Measurements from ENCODE around the gene WRAP53. TPM values are rescaled to one million over a fixed set of nuclear protein-coding genes. Genes with fewer than 3 reads are reported as not detected.
A peak's percentile ranks its signal among the peaks of the same experiment; 100 is the strongest.

Gene WRAP53
- total RNA-seq, 4 donors from 2014 or later, result 3.5 to 6.8 (median 4.3) TPM

DNA sequence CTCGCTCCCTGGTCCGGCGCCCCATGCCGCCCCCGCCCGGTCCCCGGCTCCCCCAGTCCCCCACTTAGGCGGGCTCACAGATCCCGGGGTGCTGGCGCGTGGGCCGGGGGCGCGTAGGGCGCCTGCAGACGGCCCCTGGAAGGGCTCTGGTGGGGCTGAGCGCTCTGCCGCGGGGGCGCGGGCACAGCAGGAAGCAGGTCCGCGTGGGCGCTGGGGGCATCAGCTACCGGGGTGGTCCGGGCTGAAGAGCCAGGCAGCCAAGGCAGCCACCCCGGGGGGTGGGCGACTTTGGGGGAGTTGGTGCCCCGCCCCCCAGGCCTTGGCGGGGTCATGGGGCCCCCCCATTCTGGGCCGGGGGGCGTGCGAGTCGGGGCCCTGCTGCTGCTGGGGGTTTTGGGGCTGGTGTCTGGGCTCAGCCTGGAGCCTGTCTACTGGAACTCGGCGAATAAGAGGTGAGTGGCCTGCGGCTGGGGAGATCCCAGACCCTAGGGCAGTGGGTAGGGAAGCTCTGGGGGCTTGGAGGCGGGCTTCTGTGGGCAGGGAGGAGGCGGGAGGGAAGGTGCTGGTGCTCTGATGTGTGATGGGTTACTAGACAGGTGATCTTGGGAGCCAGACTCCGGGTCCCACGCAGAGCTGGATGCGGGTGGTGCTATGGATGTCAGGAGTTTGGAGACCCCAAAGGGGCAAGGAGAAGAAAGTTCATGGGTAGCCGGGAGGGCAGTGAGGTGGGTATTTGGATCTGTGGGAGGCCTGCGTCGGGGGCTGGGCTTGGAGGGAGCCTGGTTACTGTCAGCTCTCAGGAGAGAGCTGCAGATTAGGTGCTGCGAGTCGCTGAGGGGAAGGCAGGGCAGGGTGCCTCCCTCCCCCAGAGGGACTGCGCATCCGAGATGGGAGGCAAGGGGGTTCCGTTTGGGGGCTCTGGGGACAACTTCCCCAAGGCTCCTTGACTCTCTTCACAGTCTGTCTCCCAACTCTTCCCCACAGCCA lies 17.3 kb downstream of the WRAP53 start:
- DNase-seq (ENCODE audit: low spot score) (no peak), ATAC-seq (ENCODE audit: low FRiP score) (peak; percentile 29)
- TF ChIP-seq, protein P1, sequence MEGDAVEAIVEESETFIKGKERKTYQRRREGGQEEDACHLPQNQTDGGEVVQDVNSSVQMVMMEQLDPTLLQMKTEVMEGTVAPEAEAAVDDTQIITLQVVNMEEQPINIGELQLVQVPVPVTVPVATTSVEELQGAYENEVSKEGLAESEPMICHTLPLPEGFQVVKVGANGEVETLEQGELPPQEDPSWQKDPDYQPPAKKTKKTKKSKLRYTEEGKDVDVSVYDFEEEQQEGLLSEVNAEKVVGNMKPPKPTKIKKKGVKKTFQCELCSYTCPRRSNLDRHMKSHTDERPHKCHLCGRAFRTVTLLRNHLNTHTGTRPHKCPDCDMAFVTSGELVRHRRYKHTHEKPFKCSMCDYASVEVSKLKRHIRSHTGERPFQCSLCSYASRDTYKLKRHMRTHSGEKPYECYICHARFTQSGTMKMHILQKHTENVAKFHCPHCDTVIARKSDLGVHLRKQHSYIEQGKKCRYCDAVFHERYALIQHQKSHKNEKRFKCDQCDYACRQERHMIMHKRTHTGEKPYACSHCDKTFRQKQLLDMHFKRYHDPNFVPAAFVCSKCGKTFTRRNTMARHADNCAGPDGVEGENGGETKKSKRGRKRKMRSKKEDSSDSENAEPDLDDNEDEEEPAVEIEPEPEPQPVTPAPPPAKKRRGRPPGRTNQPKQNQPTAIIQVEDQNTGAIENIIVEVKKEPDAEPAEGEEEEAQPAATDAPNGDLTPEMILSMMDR (IDR thresholded peaks at IDR 0.05), result no peak

DNA sequence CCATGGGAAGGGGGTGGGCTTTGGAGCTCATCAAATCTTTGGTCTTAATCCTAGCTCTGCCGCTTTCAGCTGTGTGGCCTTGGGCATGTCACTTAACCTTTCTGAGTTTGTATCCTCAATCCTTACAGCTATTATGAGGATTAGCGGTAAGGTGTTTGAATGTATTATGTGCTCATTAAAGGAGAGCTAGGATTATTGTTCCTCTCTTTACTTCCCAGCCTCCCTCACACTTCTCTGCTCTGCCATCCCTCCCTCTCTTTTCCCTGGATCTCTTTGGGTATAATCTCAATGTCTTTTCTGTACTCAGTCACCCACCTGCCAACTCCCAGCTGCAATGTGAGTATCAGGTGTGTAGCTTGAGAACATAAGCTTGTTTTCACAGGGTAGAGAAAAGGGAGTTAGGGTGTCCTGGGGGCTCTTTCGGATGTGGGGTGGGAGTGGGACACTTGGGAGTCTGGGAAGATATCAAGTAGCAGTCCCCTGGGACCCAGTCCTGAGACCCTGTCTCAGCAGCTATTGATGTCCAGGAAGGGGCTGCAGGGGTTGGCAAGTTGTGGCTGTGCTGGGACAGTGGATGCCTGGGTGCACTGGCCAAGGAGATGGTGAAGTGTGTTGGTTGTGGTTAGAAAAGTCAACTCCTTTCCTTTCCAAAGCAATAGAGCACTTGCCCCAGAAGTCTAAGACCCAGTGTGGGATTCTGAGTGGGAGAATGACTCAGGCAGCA lies 18.5 kb downstream of the WRAP53 start:
- TF ChIP-seq, protein P1 (IDR thresholded peaks at IDR 0.05), result no peak
- no peak for ATAC-seq (ENCODE audit: low FRiP score)
- DNase-seq (ENCODE audit: low spot score), result no peak

DNA sequence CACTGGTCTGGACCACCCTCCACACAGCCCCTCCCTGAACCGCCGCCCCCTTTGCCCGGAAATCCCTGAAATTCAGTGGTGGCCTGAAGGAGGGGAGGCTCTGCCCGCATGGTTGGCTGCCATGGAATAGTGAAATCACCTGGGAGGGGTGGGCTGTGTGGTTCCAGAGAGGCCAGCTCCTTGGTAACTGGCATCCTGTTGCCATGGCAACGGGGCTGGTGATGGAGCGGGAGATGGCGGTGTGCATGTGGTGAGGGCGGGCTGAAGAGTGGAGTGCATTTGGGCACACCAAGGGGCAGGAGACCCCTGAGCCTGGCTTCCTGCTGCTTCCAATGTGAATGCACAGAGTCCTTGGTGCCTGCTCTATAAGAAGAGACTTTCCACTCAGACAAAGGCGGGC lies 19.2 kb downstream of the WRAP53 start:
- DNase-seq (ENCODE audit: low spot score) (no peak), ATAC-seq (ENCODE audit: low FRiP score) (no peak)

DNA sequence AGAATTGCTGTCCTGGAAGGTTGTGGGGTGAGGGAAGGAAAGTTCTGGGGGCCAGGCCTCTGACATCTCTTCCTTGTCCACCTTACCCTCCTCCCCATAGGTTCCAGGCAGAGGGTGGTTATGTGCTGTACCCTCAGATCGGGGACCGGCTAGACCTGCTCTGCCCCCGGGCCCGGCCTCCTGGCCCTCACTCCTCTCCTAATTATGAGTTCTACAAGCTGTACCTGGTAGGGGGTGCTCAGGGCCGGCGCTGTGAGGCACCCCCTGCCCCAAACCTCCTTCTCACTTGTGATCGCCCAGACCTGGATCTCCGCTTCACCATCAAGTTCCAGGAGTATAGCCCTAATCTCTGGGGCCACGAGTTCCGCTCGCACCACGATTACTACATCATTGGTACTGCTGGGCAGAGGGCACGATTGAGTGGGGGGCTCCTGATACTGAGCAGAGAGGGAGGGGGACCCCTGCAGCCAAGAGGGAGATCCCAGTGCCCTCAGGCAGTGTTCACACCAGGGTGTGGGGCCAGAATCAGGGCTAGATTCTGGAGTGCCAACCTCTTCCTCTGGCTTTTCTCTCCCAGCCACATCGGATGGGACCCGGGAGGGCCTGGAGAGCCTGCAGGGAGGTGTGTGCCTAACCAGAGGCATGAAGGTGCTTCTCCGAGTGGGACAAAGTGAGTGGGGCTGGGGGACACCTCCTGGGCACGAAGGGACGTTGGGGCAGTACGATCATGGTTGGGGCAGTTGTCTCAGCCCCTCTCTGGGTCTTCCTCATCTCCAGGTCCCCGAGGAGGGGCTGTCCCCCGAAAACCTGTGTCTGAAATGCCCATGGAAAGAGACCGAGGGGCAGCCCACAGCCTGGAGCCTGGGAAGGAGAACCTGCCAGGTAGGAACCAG lies 19.8 kb downstream of the WRAP53 start:
- TF ChIP-seq, protein P1 (IDR thresholded peaks at IDR 0.05), result no peak
- ATAC-seq (ENCODE audit: low FRiP score) (no peak), DNase-seq (ENCODE audit: low spot score) (no peak)

More for the DNA sequence above, 19.2 kb downstream of the WRAP53 start:
- TF ChIP-seq, protein P1 (IDR thresholded peaks at IDR 0.05), result no peak

DNA sequence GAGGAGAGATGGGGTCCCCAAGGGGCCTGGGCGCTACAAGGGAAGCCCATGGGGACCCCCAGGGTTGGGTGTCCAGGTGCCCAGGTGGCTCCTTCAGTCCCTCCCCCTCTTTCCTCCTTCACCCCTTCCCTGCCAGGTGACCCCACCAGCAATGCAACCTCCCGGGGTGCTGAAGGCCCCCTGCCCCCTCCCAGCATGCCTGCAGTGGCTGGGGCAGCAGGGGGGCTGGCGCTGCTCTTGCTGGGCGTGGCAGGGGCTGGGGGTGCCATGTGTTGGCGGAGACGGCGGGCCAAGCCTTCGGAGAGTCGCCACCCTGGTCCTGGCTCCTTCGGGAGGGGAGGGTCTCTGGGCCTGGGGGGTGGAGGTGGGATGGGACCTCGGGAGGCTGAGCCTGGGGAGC lies 20.8 kb downstream of the WRAP53 start:
- ATAC-seq (ENCODE audit: low FRiP score), result no peak
- TF ChIP-seq, protein P1 (IDR thresholded peaks at IDR 0.05), result no peak
- DNase-seq (ENCODE audit: low spot score), result no peak

DNA sequence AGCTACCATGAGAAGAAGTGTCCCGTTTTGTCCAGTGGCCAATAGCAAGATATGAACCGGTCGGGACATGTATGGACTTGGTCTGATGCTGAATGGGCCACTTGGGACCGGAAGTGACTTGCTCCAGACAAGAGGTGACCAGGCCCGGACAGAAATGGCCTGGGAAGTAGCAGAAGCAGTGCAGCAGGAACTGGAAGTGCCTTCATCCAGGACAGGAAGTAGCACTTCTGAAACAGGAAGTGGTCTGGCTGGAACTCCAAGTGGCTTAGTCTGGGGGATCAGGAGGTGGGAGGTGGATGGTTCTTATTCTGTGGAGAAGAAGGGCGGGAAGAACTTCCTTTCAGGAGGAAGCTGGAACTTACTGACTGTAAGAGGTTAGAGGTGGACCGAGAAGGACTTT lies 22.0 kb downstream of the WRAP53 start:
- TF ChIP-seq, protein P1 (IDR thresholded peaks at IDR 0.05), result no peak
- no peak for DNase-seq (ENCODE audit: low spot score)
- ATAC-seq (ENCODE audit: low FRiP score), result no peak
